Posterior cingulate gyrus (tissue), 11 donors: Measurements from ENCODE around the gene SH3YL1.

Experiments used
- DNase-seq, 10 donors: peaks; one replicate each; pipeline versions ENCODE4 v3.0.0 to v3.0.0-alpha.2; 2020 to 2021; ENCODE audit warnings: mixed read lengths in 3 of 10
- intact Hi-C: fragments of 100-400 bp; cut with DNase I; formaldehyde crosslinking; loops from one replicate; pipeline ENCODE4 v1.15.1; 2023

SH3YL1 gene

DNA sequence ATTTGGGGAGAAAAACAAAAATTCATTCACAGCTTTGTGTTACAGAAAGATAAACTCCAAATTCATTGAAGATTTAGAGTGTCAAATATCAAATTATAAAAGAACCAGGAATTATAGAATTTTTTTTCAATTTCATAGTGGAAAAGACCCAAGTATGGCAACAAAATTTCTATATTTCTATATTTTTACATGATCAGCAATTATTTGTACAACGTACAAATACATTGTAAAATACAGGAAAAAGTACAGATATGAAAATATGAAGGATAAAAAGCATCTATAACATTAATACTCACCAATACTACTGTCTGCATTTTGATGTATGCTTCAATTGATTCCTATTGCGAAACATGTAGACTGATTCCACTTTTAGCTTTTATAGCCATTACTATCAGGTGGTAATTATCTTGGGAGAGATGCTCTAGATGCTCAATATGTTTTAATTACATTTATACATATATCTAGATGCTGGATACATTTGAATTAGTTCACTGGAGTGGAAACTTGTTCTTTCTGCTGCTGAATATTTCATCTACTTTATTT is 4.0 kb downstream of the SH3YL1 start:
- intact Hi-C loops: no loop called here

DNA sequence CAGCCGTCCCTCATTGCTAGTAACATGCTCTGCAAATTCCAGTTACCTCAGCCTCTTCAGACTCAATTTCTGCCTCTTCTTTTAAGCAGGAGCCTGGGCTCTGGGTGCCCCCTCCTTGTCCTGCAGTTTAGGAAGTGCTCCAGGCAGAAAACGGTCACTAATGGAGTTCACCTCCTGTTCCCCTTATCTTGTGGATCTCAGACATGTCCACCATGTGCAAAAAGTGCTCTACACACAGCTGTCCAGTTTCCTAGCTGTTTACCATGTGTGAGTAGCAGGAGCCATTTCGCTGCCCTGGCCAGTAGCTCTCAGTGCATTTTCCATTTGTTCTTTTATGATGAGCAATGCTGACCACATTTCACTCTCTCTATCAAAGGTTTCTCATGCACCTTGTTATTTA is 4.9 kb downstream of the SH3YL1 start:
- intact Hi-C loops: no loop called here
- no peak for DNase-seq

More for the DNA sequence above, 4.0 kb downstream of the SH3YL1 start:
- no peak for DNase-seq

DNA sequence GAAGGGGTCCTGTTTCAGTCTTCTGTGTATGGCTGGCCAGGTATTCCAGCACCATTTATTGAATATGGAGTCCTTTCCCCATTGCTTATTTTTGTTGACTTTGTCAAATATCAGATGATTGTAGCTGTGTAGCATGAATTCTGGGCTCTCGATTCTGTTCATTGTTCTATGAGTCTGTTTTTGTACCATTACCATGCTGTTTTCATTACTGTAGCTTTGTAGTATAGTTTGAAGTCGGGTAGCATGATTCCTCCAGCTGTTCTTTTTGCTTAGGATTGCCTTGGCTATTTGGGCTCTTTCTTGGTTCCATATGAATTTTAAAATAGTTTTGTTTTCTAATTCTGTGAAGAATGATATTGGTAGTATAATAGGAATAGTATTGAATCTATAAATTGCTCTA is 6.0 kb downstream of the SH3YL1 start:
- DNase-seq: no peak
- intact Hi-C loops: no loop called here

DNA sequence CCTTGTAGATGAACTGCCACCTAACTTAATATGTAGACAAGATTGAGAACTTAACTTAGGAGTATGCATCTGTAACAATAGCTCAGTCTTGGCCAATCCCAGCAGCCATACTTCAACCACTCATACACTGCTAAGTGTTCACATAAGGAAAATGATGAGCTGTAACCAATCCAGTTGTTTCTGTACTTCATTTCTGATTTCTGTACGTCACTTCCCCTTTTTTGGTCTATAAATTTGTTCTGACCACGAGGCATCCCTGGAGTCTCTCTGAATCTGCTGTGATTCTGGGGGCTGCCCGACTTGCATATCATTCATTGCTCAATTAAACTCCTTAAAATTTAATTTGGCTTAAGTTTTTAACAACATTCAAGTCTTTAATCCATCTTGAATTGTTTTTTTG is 6.4 kb downstream of the SH3YL1 start:
- intact Hi-C loops: no loop called here
- DNase-seq: no peak

DNA sequence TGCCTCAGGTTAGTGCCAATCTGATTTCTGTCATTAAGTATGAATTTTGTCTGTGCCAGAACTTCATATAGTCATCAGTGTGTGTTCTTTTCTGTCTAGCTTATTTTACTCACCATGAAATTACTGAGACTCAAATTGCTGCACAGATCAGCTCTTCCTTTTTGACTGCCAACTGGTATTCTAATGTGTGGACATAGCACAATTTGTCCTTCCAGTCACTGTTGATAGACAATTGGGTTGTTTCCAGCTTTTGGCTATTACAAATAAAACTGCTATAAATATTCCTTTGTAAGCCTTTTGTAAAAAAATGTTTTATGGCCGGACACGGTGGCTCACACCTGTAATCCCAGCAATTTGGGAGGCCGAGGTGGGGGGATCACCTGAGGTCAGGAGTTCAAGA is 7.7 kb downstream of the SH3YL1 start:
- intact Hi-C loops: no loop called here

DNA sequence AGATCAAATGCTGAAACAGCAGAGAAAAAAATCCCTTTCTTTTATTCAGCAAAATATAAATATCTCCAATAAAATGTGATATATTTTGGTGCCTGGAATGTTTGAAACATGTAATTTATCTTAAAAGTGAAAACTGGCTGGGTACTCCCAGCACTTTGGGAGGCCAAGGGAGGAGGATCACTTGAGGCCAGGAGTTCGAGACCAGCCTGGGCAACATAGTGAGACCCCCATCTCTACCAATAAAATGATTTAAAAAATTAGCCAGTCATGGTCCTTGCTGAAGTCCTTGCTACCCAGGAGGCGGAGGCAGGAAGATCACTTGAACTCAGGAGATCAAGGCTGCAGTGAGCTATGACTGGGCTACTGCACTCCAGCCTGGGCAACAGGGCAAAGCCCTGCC is 8.6 kb downstream of the SH3YL1 start:
- DNase-seq: no peak
- intact Hi-C loops: no loop called here

More for the DNA sequence above, 7.7 kb downstream of the SH3YL1 start:
- DNase-seq: no peak

DNA sequence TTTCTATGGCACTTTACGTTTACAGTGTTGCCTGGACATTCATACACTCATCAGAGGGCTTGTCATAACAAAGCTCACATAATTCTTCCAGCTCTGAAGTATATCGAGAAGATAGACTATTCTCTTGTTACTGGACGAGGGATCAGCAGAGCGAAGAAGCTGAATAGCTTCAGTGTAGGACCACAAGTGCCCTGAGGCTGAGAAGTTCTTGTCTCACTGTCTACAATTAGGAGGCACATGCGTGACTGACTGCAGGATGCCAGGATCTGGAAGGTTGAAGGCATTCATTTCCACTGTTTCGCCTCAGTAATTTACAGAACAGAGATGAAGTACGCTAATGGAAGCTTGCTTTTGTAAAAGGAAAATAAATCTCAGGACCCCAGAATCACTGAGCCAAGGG is 9.6 kb downstream of the SH3YL1 start:
- intact Hi-C loops: no loop called here
- DNase-seq: no peak

DNA sequence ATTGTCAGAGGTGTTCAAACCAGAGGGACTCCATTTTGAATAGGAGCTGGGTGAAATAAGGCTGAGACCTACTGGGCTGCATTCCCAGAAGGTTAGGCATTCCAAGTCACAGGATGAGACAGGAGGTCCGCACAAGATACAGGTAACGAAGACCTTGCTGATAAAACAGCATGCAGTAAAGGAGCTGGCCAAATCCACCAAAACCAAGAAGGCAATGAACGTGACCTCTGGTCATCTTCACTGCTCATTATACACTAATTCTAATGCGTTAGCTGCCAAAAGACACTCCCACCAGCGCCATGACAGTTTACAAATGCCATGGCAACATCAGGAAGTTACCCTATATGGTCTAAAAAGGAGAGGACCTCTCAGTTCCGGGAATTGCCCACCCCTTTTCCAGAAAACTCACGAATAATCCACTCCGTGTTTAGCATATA is 10.6 kb downstream of the SH3YL1 start:
- no peak for DNase-seq
- intact Hi-C loops: no loop called here

DNA sequence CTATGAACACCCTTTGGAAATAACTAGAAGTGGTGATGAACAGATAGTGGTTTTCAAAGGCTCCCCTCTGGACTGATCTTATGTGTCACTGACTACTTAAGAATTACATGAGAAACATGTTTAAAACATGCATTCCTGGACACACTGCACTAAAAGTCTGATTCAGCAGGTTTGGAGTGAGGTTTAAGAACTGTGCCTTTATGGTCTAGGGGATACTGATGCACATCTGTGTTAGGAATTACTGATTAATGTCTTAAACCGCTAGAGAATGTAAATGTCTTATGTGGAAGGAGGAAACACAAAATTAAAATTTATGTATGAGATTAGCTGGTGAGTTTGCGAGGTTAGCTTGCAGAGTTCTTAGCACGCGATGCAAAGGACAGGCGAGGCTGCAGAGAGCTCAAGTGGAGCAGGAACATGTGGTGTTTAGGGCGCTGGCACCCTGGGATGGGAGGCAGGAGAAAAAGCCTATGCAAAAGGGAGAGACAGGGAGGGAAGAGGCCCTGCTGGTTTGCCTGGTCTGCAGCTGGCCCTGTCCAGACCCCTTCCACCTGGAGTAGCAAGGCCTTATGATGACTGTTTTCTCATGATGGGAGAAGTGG is 11.7 kb downstream of the SH3YL1 start:
- intact Hi-C loops: no loop called here
- DNase-seq: no peak

DNA sequence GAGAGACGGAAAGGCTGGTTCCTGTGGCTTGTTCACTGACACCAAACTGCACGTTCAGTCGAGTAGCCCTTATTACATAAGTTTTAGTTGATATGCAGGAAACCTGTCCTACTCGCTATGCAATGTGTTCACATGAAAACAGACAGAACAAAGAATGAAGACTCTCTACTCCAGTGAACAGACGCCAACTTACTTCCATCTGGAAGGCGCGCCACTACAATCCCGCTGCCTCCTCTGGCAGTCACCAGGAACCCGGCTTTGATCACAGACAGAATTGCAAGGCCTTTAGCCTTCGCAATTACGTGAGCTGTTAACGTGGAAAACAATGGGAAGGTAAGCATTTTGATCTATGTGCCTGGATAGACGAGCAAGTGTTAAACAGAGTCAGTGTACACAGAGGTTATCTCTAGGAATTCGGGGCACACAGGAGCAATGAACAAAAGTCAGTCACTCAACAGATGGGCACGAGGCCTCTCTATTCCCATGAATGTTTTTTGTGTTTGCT is 14.2 kb downstream of the SH3YL1 start:
- intact Hi-C loops: loop anchor here (10.0 kb wide), 1 partner anchor 385 kb away; no protein-coding TSS in a partner anchor
- no peak for DNase-seq

DNA sequence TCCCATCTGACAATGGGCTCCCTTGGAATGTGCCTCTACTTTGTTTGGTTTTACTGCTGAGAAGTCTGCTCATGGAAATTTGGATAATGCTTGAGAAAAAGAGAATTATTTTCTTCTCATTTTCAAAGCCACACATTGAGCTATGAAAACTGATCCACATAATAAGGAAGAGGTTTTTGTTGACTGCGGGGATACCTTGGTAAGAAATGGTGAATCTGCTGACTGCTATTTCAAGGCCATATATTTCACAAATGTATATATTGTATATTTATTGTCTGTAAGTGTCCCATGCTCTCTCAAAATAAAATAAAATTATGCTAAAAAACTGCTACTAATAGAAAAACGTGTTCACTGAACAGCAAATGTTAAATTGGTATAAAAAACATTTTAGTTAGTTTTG is 15.1 kb downstream of the SH3YL1 start:
- no peak for DNase-seq
- intact Hi-C loops: loop anchor here (10.0 kb wide), 1 partner anchor 386 kb away; no protein-coding TSS in a partner anchor

DNA sequence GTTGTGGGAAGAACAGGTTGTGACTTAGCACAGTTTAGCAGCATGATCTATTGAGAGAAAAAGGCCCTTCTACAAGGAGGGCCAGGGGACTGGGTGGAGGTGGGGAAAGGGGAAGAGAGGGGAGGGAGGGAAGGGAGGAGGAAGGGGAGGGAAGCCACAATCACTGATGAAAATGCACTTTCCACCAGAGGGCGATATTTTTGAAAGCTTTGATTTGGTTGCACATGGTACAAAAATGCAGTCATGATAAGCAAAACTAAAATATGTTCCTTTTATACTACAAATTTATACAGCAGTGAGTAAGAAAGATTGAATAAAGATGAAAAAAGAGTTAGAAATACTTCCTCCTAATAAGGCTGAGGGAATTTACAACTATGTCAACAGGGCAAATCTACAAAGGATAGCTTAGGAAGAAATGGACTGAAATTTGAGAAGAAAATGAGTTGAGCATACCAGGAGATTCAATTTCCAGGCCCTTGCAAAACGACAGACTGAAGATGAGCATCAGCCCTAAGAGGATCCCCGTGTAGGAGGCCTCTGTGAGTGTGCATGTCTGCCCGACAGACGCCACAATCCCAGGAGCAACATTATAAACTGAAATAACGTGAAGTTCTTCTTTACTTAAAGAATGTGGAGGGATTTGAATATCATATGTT is 17.2 kb downstream of the SH3YL1 start:
- intact Hi-C loops: loop anchor here (10.0 kb wide), 1 partner anchor 388 kb away; no protein-coding TSS in a partner anchor
- DNase-seq: no peak

DNA sequence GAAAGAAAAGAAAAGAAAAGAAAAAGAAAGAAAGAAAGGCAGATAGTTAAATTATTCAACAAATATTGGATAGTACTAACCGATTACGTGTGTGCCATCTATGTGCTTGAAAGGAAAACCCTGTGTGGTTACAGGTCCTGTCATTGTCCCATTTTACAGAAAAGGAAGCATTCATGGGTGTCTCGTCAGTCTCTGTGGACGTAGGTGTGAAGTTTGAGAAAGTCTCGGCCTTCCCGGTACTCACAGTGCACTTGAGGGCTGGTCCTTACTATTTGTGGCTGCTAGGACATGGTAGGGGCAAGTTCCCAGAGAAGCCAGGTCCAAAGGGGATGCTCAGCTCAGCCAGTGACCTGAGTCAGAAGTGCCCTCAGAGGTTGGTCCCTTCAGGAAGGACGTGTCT is 19.3 kb downstream of the SH3YL1 start:
- no peak for DNase-seq
- intact Hi-C loops: loop anchor here (10.0 kb wide), 1 partner anchor 390 kb away; no protein-coding TSS in a partner anchor

DNA sequence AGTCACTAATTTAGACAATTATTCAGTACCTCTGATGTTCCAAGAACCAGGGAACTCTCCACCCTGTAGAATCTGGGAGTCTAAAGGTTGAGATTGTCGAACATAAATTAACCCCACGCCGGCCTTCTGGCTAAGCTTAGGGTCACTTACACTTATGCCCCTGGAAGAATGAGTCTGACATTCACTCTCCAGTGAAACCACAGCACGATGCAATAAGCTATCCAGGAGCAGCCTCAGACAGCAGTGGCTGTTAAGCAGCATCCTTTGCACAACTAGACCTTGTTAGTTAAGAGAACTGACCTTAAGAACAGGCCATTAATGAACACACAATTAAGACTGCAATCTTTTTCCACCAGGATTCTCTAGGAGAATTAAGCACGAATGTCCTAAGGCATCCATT is 25.0 kb downstream of the SH3YL1 start:
- intact Hi-C loops: no loop called here
- DNase-seq: no peak

DNA sequence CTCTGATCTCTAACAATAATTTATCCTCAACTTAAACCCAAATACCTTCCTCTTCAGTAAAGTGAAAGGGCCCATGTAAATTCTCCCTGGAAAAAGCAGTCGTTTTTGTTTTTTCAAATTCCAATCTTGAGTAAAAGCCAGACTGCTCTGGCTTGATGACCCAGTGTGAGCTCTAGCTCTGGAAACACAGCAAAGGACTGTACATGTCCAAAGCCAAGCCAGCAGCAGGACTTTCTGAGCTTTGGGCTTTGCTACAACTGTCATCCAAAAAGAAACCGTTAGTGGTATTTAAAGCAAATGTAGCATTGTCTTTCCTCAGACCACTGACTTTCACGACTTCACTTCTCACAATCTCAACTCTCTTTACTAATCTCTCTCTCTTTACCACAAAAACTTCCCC is 25.4 kb downstream of the SH3YL1 start:
- DNase-seq: no peak
- intact Hi-C loops: no loop called here

DNA sequence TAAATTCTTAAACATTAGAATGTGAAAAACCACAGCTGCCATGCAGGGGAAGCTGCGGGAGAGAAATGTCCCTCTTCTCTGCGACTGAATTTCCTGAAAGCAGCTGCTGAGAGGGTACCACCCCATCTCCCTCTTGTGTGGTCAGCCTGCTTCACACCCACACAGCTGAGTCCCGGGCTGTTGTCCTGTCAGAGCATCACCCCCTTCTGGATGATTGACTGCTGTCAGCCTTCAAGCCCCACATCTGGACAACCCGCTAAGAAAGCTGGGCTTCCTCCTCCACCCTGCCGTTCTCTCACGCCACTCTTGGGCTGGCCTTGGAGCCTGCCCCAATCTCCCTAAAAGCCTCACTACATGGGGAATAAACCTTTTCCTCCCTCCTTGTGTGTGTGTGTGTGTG is 26.0 kb downstream of the SH3YL1 start:
- peak in 4 of 10 donors; percentile 35 to 87 (median 54) for DNase-seq
- intact Hi-C loops: no loop called here

DNA sequence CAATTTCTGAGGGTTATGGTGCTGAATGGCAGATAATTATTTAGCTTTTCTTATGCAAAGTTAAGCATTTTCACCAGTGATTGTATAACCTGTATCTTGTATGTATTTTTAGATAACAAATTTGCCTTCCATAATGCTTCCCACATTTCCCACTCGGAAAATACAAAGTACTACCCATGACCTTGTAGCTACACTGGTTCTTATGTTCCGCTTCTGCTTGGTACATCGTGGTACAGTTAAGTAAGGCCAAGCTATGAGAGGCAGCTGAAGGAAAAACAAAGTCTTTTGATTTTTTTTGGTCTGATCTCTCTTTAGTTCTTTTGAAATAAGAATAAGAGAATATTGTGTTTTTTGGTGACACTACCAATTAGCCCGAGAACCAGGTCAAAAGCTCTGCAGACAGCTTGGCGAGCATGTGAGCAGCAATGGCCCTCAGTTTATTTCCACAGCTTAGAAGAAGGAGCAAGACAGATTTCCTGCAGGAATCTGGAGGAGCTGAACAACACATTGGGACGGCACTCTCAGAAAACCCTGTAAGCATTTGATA is 26.8 kb downstream of the SH3YL1 start:
- DNase-seq: no peak
- intact Hi-C loops: no loop called here

DNA sequence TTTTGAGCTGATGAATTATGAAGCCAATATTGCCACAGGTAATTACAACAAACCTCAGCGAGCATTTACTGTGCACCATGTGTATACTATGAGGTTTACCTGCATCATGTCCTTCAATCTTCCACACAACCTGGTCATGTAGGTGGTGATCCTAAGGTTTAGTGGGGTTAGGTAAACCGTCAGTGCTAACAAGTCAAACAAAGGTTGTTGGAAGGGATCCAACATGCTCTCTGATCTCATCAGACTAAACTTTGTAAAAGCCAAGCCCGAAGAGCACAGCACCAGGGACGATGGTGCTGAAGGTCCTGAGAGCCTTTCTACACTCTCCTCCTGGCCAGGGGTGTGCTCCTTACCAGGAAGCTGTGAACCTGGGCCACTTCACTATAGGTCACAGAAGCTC is 29.4 kb downstream of the SH3YL1 start:
- intact Hi-C loops: no loop called here

DNA sequence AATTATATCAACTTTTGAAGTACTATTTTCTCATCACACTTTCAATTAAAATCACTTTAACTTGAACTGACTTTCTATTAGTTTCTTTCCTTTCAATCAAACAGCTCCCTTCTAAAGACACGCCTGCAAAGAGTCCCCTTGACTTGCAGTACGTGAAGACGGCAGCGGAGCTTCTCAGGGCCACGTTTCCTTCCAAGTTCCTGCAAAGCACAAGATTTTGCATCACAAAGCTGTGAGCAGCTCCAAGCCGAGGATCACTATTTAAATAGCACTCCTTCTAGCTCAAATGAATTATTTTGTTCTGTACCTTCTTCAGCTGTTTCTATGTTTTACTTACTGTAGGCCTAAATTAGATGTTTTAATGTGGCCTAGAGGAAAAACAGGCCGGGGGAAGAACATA is 30.8 kb downstream of the SH3YL1 start:
- intact Hi-C loops: no loop called here

More for the DNA sequence above, 29.4 kb downstream of the SH3YL1 start:
- no peak for DNase-seq

DNA sequence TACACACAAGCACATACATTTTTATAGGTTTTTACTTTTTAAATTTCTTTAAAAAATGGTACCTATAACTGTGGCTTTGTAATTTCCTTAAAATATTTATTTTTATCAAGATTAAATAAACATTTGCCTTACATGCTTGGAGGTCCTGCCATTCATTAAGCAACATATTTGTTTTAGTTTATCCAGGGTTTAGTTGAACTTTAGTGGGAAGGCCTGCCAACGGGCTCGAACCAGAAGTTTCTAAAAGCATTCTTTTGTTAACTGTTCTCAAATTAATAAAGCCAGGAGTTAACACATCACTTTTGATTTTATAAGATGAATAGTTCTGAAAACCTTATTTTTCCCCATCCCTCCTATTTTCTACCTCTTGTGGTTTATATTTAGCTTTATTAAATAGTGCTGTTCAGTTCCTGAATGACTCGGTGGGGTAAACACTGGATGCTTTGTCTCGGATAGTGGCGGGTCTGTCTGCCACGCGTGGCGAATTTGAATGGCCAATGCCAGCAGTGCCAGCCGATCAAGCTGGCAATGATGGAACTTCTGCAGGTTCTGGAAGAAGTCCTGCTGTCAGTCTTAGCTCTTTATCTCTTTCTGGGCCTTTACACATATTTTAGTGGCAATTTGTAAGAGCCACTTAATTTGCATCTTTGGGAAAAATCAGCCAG is 32.2 kb downstream of the SH3YL1 start:
- DNase-seq: peak in 9 of 10 donors; percentile 33 to 94 (median 69)
- intact Hi-C loops: no loop called here

More for the DNA sequence above, 30.8 kb downstream of the SH3YL1 start:
- no peak for DNase-seq
